ENCODE measurements around the gene FRMD1.

The FRMD1 gene

DNA sequence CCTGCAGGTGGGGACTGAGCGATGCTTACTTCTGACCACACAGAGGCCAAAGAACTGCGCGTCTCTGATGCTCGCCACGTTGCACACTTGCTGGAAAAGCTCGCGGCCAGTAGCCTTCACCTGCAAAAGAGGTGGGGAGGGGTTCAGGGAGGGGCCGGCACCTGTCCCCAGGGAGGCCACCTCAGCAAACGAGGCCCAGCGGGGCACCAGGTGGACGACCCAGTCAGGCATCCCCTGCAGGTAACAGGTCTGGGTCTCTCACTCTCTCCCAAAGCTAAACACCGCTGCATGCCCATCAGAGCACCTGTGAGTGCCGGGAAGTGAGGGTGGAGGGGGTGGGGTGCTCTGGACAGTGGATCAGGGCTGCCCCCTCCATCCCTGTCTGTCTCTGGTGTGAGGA is 3.8 kb downstream of the FRMD1 start:
- no peak overlapping the region for H3K4me3 ChIP-seq (ENCODE audit: control insufficient read depth, low read depth, low read length)
- no peak for DNase-seq (ENCODE audit: low read depth)

DNA sequence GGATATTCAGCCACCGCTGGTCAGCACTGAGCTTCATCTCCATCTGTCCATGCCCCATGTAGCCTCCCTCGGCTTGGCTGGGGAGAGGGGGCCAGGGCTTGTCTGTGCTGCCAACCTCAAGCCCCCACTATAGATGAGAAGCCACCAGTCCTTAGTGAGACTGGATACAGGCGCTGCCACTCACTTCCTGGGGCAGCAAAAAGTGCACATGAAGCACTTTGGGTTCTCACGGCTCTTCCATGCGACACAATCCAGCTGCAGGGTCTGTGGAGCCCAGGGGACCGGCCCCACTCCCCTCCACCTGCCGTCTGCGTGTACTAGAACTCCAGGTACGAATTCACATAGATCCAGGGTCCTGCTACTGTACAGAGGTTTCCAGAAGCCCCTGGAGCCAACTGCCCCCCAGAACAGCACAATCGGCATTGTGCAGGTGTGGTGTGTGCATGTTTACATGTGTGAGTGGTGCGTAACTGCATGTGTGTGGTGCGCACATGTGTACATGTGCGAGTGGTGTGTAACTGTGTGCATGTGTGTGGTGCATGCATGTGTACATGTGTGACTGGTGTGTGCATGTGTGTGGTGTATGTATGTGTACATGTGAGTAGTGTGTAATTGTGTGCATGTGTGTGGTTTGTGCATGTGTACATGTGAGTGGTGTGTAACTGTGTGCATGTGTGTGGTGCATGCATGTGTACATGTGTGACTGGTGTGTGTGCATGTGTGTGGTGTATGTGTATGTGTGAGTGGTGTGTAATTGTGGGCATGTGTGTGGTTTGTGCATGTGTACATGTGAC is 4.9 kb downstream of the FRMD1 start:
- no peak overlapping the region for H3K4me3 ChIP-seq (ENCODE audit: control insufficient read depth, low read depth, low read length)
- no peak for DNase-seq (ENCODE audit: low read depth)
- TF ChIP-seq, protein P1, sequence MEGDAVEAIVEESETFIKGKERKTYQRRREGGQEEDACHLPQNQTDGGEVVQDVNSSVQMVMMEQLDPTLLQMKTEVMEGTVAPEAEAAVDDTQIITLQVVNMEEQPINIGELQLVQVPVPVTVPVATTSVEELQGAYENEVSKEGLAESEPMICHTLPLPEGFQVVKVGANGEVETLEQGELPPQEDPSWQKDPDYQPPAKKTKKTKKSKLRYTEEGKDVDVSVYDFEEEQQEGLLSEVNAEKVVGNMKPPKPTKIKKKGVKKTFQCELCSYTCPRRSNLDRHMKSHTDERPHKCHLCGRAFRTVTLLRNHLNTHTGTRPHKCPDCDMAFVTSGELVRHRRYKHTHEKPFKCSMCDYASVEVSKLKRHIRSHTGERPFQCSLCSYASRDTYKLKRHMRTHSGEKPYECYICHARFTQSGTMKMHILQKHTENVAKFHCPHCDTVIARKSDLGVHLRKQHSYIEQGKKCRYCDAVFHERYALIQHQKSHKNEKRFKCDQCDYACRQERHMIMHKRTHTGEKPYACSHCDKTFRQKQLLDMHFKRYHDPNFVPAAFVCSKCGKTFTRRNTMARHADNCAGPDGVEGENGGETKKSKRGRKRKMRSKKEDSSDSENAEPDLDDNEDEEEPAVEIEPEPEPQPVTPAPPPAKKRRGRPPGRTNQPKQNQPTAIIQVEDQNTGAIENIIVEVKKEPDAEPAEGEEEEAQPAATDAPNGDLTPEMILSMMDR (IDR thresholded peaks at IDR 0.05; ENCODE audit: control insufficient read depth, insufficient read depth, low read depth, low read length, missing control alignments) = no peak

More for the DNA sequence above, 3.8 kb downstream of the FRMD1 start:
- TF ChIP-seq, protein P1 (IDR thresholded peaks at IDR 0.05; ENCODE audit: control insufficient read depth, insufficient read depth, low read depth, low read length, missing control alignments) = no peak

DNA sequence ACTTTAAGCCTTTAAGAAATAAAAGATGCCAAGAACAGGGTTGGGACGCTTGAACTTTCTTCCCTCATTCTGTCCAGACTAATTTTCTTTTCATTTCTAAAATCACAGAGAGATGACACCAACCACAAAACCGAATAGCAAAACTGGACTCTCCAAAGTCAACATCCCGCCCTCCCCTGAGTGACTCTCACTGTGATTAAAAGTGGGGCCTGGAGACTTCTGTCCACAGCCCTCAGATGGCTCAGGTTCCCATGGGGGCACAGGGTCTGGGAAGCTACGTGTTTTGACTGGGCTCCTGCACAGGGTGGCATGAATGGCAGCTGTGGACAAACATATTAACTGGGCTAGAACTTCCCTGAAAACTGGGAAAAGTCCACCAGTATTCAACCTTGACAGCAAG is 6.3 kb downstream of the FRMD1 start:
- no peak overlapping the region for H3K4me3 ChIP-seq (ENCODE audit: control insufficient read depth, low read depth, low read length)
- DNase-seq (ENCODE audit: low read depth) = no peak
- TF ChIP-seq, protein P1 (IDR thresholded peaks at IDR 0.05; ENCODE audit: control insufficient read depth, insufficient read depth, low read depth, low read length, missing control alignments) = no peak

- DNase-seq (ENCODE audit: low read depth) = no peak
- no peak overlapping the region for H3K4me3 ChIP-seq (ENCODE audit: control insufficient read depth, low read depth, low read length)
- TF ChIP-seq, protein P1 (IDR thresholded peaks at IDR 0.05; ENCODE audit: control insufficient read depth, insufficient read depth, low read depth, low read length, missing control alignments) = no peak
These were observed 6.8 kb downstream of the FRMD1 start for GRCh38 chr6:168072261-168072660.

DNA sequence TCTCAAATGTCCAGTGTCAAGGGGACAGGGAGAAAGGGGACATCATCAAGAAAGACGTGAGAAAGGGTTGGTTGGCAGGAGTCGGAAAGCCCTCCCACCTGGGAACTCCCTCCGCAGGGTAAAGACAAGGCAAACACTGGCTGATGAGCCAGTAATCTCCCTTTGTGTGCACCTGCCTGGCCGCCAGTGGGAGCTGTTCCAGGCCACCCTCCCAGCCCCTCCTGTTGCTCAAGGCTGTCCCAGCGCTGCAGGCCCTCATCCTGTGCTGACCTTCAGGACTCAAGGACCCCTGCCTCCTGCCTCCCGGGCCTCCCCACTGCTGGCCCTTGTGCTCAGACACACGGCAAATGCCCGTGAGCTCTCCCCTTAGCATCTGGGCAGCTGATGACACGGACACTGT is 7.4 kb downstream of the FRMD1 start:
- TF ChIP-seq, protein P1 (IDR thresholded peaks at IDR 0.05; ENCODE audit: control insufficient read depth, insufficient read depth, low read depth, low read length, missing control alignments) = no peak
- H3K4me3 ChIP-seq (ENCODE audit: control insufficient read depth, low read depth, low read length) = no peak overlapping the region
- DNase-seq (ENCODE audit: low read depth) = no peak

DNA sequence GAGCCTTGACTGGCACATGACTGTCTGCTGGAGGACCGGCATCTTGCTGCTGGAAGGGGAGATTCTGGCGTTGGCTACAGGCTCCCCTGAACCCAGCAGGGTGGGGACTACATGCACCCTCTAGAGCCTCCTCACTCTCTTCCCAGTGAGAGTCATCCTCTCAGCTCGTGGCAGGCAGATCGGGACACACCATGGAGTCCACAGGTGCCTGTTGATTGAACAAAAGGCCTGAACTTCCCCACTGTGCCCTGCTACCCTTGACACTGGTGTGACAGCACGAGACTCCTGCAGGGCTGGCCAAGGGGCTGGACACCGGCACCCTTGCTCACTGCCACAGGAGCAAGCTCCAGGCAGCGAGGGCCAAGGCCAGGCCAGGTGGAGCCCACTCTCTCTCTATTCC is 8.2 kb downstream of the FRMD1 start:
- DNase-seq (ENCODE audit: low read depth) = no peak
- TF ChIP-seq, protein P1 (IDR thresholded peaks at IDR 0.05; ENCODE audit: control insufficient read depth, insufficient read depth, low read depth, low read length, missing control alignments) = no peak
- H3K4me3 ChIP-seq (ENCODE audit: control insufficient read depth, low read depth, low read length) = no peak overlapping the region
